Stimulated activated CD4-positive, alpha-beta T cell treated with anti-CD3 and anti-CD28 coated beads, Interleukin-12 subunit alpha, Interleukin-12 subunit beta, amount 100 ng/mL, for 4 hours (primary cell): ENCODE measurements around the gene ZNF366.

Experiments
- DNase-seq: peaks from one replicate; pipeline ENCODE4 v3.0.0-alpha.2; 2020

ZNF366 gene

GRCh38 chr5:72489536-72489935, 17.7 kb downstream of the ZNF366 start:
- no peak for DNase-seq

GRCh38 chr5:72488756-72489155, 18.5 kb downstream of the ZNF366 start:
- no peak for DNase-seq

GRCh38 chr5:72487177-72487576, 20.0 kb downstream of the ZNF366 start:
- no peak for DNase-seq

GRCh38 chr5:72486371-72486770, 20.8 kb downstream of the ZNF366 start:
- no peak for DNase-seq

GRCh38 chr5:72485430-72485974, 21.7 kb downstream of the ZNF366 start:
- no peak for DNase-seq

- no peak for DNase-seq
These were observed 25.2 kb downstream of the ZNF366 start for GRCh38 chr5:72482046-72482445.

- no peak for DNase-seq
These were observed 26.4 kb downstream of the ZNF366 start for GRCh38 chr5:72480841-72481240.

- DNase-seq, result no peak
These were observed 27.3 kb downstream of the ZNF366 start for GRCh38 chr5:72479921-72480320.

- DNase-seq, result no peak
These were observed 28.5 kb downstream of the ZNF366 start for GRCh38 chr5:72478684-72479083.

GRCh38 chr5:72478276-72478675, 28.9 kb downstream of the ZNF366 start:
- no peak for DNase-seq

GRCh38 chr5:72477644-72478043, 29.6 kb downstream of the ZNF366 start:
- no peak for DNase-seq

- DNase-seq, result no peak
These were observed 30.0 kb downstream of the ZNF366 start for GRCh38 chr5:72477176-72477575.

- no peak for DNase-seq
These were observed 30.5 kb downstream of the ZNF366 start for GRCh38 chr5:72476721-72477120.

- DNase-seq, result no peak
These were observed 30.9 kb downstream of the ZNF366 start for GRCh38 chr5:72476275-72476674.

GRCh38 chr5:72474516-72474915, 32.7 kb downstream of the ZNF366 start:
- DNase-seq, result no peak

- DNase-seq, result no peak
These were observed 33.1 kb downstream of the ZNF366 start for GRCh38 chr5:72474046-72474500.

- DNase-seq, result no peak
These were observed 34.4 kb downstream of the ZNF366 start for GRCh38 chr5:72472666-72473422.

GRCh38 chr5:72472031-72472430, 35.2 kb downstream of the ZNF366 start:
- DNase-seq, result no peak

- DNase-seq, result no peak
These were observed 36.4 kb downstream of the ZNF366 start for GRCh38 chr5:72470826-72471225.

- no peak for DNase-seq
These were observed 38.6 kb downstream of the ZNF366 start for GRCh38 chr5:72468606-72469005.

GRCh38 chr5:72468024-72468423, 39.2 kb downstream of the ZNF366 start:
- no peak for DNase-seq

GRCh38 chr5:72467461-72467860, 39.7 kb downstream of the ZNF366 start:
- DNase-seq, result no peak

GRCh38 chr5:72465601-72466563, 41.3 kb downstream of the ZNF366 start:
- no peak for DNase-seq

GRCh38 chr5:72465066-72465465, 42.1 kb downstream of the ZNF366 start:
- no peak for DNase-seq
